ENCODE data around the gene OR4C15.

The OR4C15 gene

DNA sequence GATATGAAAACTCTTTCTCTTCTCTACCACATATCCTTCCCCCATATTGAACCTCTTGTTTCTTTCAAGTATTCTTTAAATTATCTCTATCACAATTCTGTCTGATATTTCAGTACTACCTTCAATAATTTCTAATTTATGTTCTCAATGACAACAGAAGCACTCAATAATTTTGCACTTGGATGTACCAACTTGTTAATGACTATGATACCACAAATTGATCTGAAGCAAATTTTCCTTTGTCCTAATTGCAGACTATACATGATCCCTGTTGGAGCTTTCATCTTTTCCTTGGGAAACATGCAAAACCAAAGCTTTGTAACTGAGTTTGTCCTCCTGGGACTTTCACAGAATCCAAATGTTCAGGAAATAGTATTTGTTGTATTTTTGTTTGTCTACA, at the start of gene OR4C15:
OR4C15 (plus strand) TSS at position 301 of the 400 bp plus-strand sequence; CDS start at position 301, 0 bp downstream.
- no peak for DNase-seq (ENCODE audit: low spot score)

DNA sequence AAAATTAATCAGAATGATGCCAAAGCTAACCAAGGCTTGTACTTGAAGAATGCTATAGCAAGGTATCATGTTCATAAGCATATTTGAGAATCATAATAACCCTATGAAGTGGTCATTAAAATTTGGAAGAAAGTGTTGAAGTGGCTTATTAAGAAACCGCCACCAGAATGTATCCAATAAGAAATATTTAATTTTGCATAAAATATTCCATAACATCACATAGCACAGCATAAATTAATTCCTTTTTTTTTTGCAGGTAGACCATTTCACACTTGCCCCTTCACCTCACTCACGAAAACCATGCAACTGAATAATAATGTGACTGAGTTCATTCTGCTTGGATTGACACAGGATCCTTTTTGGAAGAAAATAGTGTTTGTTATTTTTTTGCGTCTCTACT, 17.6 kb downstream of the OR4C15 start, which contains the start of gene OR4C16:
OR4C16 (plus strand) TSS at position 301 of the 400 bp plus-strand sequence; CDS start at position 301, 0 bp downstream.
- DNase-seq (ENCODE audit: low spot score), result no peak

DNA sequence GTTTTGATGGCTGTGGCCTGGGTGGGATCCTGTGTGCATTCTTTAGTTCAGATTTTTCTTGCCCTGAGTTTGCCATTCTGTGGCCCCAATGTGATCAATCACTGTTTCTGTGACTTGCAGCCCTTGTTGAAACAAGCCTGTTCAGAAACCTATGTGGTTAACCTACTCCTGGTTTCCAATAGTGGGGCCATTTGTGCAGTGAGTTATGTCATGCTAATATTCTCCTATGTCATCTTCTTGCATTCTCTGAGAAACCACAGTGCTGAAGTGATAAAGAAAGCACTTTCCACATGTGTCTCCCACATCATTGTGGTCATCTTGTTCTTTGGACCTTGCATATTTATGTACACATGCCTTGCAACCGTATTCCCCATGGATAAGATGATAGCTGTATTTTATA, 18.3 kb downstream of the OR4C15 start:
- DNase-seq (ENCODE audit: low spot score), result no peak

Measured in NAMALWA (cell line).